HUDEP-2 (cell line): ENCODE measurements around the gene BABAM2.

Experiments used
- DNase-seq, 76 experiments: peaks; one replicate each; lab custom pipeline; 2025; ENCODE audit not compliant: unreplicated experiment in 76 of 76; lab: John Stamatoyannopoulos, UW

BABAM2 gene

GRCh38 chr2:28055325-28055970 is 164.9 kb downstream of the BABAM2 start:
- DNase-seq = no peak

- DNase-seq = no peak
Observed at GRCh38 chr2:28058791-28059190, 168.3 kb downstream of the BABAM2 start.

- no peak for DNase-seq
Observed at GRCh38 chr2:28062867-28063266, 172.3 kb downstream of the BABAM2 start.

DNA sequence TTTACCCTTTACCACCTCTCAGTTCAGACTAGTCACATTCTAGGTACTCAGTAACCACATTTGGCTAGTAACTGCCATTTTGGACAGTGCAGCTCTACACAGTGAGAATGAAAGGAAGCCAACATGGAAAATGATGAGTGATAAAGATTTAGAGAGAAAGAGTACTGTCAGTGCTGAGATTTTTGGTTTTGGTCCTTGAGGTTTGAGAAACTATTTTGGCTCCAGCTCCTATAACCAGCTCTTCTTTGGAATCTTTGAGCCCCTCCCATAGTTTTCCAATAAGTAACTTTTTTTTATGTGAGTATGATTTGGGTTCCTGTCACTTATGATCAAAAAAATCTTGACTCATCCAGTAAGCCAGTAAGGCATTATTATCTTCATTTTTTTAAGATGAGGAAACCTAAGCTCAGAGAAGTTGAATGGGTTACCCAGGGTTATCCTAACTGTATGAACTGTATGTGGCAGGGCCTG is 173.0 kb downstream of the BABAM2 start:
- no peak for DNase-seq

GRCh38 chr2:28067602-28068001 is 177.1 kb downstream of the BABAM2 start:
- no peak for DNase-seq

DNA sequence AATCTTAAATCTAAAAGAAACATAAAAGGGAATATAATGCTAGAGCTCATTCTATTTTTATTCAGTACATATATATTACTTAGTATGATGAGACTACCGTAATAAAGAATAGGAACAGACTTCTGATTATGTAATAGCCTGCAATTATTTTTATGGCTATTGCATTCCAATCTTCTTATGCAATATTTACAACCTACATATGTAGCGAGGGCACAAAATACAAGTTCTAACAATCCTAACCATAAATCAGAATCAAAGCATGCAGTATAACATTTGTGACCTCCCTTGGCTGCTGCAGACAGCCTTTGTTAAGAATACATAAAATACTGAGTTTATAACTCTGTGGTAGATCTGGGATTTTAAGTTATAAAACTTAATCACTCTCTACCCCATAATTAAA is 177.6 kb downstream of the BABAM2 start:
- DNase-seq = no peak

DNA sequence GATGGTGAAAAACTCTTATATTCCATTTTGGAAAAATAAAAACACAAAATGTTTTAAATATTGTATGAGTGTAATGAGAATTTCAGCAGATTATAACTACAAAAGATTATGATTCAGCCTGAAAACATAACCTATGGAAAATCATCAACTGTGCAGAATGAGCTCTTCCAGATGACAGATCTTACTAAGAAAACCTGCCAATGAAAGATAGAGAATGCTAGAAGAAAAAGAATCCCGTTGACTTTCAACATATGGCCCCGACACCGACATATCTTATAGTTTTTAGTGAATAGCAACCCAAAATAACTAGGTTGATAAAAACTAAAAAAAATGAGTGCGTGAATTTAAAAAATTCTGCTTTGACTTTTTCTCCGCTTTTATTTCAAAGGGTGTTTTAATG is 178.0 kb downstream of the BABAM2 start:
- no peak for DNase-seq

DNA sequence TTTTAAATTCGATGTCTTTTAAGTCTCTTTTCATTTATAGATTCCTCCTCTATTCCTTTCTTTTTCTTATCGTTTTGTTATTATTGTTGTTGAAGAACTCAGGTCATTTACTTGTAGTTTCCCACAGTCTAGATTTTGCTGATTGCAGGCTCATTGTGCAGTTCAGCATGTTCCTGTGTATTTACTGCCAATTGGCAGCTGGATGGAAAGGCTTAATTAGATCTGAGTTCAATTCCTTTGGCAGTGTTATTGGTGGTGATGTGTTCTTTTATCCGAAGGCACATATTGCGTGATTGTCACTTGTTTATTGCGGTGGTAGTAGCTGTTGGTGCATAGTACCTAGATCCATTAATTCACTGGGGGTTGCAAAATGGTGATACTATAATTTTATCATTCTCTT is 180.7 kb downstream of the BABAM2 start:
- DNase-seq = no peak

- DNase-seq = no peak
Observed at GRCh38 chr2:28074137-28074536, 183.6 kb downstream of the BABAM2 start.

DNA sequence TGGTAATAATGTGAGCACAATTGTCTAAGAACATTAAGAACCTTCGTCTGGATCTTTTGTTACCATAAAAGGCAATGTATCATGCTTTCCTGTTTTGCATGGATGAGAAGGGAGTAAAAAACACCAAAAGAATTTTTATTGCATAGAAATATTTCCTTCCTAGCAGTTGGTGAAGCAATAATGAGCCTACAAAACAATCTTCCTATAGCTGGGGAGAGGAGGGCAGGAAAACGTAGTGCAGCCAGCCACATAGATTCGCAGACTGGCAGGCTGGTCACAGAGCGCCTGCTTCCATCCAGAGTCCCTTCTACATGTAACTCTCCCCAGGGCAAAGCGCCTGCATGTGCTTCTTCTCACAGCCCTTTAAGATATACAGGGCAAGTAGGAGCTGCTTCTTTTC is 190.4 kb downstream of the BABAM2 start:
- DNase-seq = no peak

GRCh38 chr2:28082131-28082530 is 191.6 kb downstream of the BABAM2 start:
- no peak for DNase-seq

- no peak for DNase-seq
Observed at GRCh38 chr2:28083476-28083875, 192.9 kb downstream of the BABAM2 start.

DNA sequence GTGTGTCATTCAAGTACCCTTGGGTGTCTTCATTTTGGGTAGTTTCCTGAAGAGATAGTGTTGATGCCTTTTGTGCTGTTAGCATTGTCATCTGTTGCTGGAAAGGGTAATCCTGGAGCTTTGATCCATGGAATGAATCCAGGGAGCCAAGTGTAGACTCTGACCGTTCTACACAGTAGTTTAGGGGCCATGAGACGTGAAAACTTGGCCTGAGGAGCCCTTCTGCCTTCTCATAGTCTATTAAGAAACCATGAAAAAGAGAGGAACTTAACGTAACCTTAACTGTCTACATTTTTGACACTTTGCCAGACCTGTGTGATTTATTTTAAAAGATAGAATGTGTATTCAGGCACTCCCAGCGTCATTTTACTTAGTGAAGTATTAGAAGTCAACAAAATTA is 194.0 kb downstream of the BABAM2 start:
- DNase-seq = no peak

GRCh38 chr2:28085201-28085600 is 194.7 kb downstream of the BABAM2 start:
- DNase-seq = no peak

DNA sequence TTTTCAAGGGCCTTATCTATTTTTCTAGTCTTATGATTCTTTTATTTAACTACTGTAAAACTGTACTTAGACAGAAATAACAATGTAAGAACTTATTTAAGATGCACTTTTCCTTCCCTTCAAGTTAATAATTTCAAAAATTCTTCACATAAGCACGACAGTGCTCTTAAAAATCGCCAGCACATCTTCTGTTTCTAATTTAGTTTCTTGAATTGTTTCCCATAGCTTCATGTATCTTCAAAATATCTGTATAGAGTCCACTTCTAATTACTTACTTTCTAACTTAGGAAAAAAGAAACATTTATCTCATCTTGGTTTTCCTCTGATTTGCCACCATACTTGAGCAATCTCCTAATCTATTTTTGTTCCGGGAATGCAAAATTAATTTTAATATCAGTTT is 196.1 kb downstream of the BABAM2 start:
- DNase-seq = no peak

DNA sequence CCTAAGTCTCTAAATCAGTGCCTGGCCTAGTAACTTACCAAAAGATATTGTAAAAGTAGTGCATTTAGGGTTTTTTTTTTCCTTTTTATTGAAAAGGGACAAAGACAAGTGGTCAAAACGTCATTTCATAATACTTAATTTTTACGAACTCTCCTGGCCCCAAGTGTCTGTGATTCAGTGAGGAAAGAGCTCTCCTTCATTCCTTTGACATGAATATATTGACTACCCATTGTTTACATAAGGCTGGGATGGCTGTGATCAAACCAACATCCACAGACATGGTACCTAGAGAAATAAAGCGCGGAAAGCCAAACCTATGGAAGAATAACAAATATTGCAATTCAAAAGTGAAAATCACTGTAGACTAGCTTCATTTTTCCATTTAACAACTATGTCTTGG is 198.4 kb downstream of the BABAM2 start:
- no peak for DNase-seq

DNA sequence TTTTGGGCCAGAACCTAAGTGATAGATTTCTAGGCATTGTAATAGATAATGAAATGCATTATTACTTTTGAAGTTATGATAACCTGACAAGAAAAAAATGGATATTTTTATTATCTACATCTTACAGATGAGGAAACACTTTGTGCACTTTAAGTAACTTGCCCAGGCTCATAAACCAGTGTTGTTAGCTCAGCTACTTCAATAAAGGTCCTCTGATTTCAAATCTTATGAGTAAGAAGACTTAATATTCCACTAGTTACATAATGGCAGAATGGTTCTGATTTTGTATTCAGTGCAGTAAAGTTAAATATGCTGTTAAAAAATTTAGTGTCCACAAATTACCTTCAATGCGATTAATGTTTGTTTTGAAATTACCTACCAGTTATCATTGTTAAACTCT is 199.0 kb downstream of the BABAM2 start:
- DNase-seq = no peak

DNA sequence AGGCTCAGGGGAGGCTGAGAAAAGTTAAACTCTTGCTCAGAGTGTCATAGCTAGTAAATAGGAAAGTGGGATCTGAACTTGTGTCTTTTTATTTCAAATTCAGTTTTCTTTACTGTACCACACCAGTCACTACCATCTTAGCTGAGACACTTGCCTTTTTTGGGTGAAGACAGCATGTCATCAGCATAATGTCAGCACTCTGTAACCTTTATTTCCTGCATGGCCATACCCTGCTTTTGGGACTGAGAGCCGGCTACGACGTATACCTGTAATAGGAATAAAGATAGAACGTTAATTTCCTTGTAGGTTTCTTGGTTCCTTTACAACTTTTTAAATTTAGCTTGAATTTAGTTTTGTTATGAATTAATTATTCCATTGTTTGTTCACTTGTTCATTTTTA is 202.8 kb downstream of the BABAM2 start:
- no peak for DNase-seq

GRCh38 chr2:28093768-28094167 is 203.2 kb downstream of the BABAM2 start:
- no peak for DNase-seq

- DNase-seq = no peak
Observed at GRCh38 chr2:28094739-28095138, 204.2 kb downstream of the BABAM2 start.

DNA sequence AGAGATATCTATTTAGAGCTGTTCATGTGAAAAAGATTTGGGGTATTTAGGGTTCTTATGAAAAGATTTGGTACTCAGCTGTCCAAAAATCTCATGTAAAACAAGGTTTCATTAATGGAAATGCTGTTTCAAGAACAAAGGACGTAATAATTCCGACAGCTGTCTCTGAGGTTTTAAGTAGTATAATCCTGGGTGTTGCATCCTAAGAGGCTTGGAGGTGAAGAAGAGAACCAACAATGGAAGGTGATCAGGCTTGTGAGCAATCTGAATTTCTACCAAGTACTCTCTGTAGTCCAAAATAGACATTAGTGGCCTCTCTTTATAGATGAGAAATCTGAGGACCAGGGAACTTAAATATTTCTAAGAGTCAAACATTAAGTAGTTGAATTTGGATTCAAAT is 205.1 kb downstream of the BABAM2 start:
- DNase-seq = no peak

DNA sequence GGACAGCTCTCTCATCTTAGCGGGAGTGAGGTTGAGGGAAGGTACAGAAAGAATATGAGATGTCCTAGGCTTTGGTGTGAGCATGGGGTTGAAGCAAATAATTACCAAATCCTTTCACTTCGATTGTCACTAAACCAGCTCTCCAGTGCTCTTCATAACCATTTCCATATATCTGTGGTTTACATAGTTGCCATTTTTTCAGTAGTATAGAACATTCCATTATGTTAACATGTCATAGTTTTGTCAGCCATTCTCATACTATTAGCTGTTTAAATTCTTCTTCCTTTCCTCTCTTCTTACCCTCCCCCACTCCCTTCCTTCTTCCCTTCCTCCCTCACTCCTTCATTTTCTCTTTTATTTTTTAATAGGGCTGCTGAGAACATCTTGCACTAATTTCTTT is 205.9 kb downstream of the BABAM2 start:
- no peak for DNase-seq
